ENCODE data around the gene ENO4.

ENO4 gene

GRCh38 chr10:116891208-116891607 is 41.9 kb downstream of the ENO4 start:
- H3K27ac ChIP-seq (ENCODE audit: low read depth, low read length) = no peak overlapping the region
- H3K36me3 ChIP-seq (ENCODE audit: control insufficient read depth, insufficient read depth, low read length) = no peaks in the 10 kb centered on the region
- no peaks in the 10 kb centered on the region for H3K9me3 ChIP-seq (ENCODE audit: control insufficient read depth, insufficient read depth, low read length)
- peaks cover 44% of the 10 kb centered on the region for H3K4me1 ChIP-seq (ENCODE audit: control insufficient read depth, insufficient read depth, low read length)
- H3K4me3 ChIP-seq (ENCODE audit: low read depth, low read length) = no peak overlapping the region
- H3K27me3 ChIP-seq (ENCODE audit: control insufficient read depth, insufficient read depth, low read length) = no peaks in the 10 kb centered on the region
- no peak overlapping the region for H3K9ac ChIP-seq (ENCODE audit: low read depth, low read length)

GRCh38 chr10:116892907-116893685 is 43.8 kb downstream of the ENO4 start:
- H3K36me3 ChIP-seq (ENCODE audit: control insufficient read depth, insufficient read depth, low read length) = no peaks in the 10 kb centered on the region
- H3K27me3 ChIP-seq (ENCODE audit: control insufficient read depth, insufficient read depth, low read length) = no peaks in the 10 kb centered on the region
- H3K27ac ChIP-seq (ENCODE audit: low read depth, low read length) = no peak overlapping the region
- H3K4me1 ChIP-seq (ENCODE audit: control insufficient read depth, insufficient read depth, low read length) = peaks cover 35% of the 10 kb centered on the region
- no peak overlapping the region for H3K9ac ChIP-seq (ENCODE audit: low read depth, low read length)
- no peak overlapping the region for H3K4me3 ChIP-seq (ENCODE audit: low read depth, low read length)
- no peaks in the 10 kb centered on the region for H3K9me3 ChIP-seq (ENCODE audit: control insufficient read depth, insufficient read depth, low read length)

GRCh38 chr10:116893686-116894037 is 44.4 kb downstream of the ENO4 start:
- H3K27me3 ChIP-seq (ENCODE audit: control insufficient read depth, insufficient read depth, low read length) = no peaks in the 10 kb centered on the region
- no peak overlapping the region for H3K9ac ChIP-seq (ENCODE audit: low read depth, low read length)
- no peaks in the 10 kb centered on the region for H3K9me3 ChIP-seq (ENCODE audit: control insufficient read depth, insufficient read depth, low read length)
- no peak overlapping the region for H3K4me3 ChIP-seq (ENCODE audit: low read depth, low read length)
- H3K36me3 ChIP-seq (ENCODE audit: control insufficient read depth, insufficient read depth, low read length) = no peaks in the 10 kb centered on the region
- H3K4me1 ChIP-seq (ENCODE audit: control insufficient read depth, insufficient read depth, low read length) = peaks cover 30% of the 10 kb centered on the region
- H3K27ac ChIP-seq (ENCODE audit: low read depth, low read length) = no peak overlapping the region

GRCh38 chr10:116899626-116900025 is 50.3 kb downstream of the ENO4 start:
- Histone ChIP-seq H3K27me3 (ENCODE audit: control insufficient read depth, insufficient read depth, low read length) (no peaks in the 10 kb centered on the region), H3K4me1 (ENCODE audit: control insufficient read depth, insufficient read depth, low read length) (peaks cover 4% of the 10 kb centered on the region), H3K27ac (ENCODE audit: low read depth, low read length) (no peak overlapping the region), H3K4me3 (ENCODE audit: low read depth, low read length) (no peak overlapping the region), H3K9me3 (ENCODE audit: control insufficient read depth, insufficient read depth, low read length) (no peaks in the 10 kb centered on the region), H3K9ac (ENCODE audit: low read depth, low read length) (no peak overlapping the region), H3K36me3 (ENCODE audit: control insufficient read depth, insufficient read depth, low read length) (peaks cover 6% of the 10 kb centered on the region; the same call in 1 of the 2 replicates)

GRCh38 chr10:116905845-116906210 is 56.5 kb downstream of the ENO4 start:
- H3K9ac ChIP-seq (ENCODE audit: low read depth, low read length) = no peak overlapping the region
- H3K27ac ChIP-seq (ENCODE audit: low read depth, low read length) = no peak overlapping the region
- H3K4me1 ChIP-seq (ENCODE audit: control insufficient read depth, insufficient read depth, low read length) = no peaks in the 10 kb centered on the region
- no peaks in the 10 kb centered on the region for H3K27me3 ChIP-seq (ENCODE audit: control insufficient read depth, insufficient read depth, low read length)
- H3K9me3 ChIP-seq (ENCODE audit: control insufficient read depth, insufficient read depth, low read length) = no peaks in the 10 kb centered on the region
- no peak overlapping the region for H3K4me3 ChIP-seq (ENCODE audit: low read depth, low read length)
- peaks cover 17% of the 10 kb centered on the region for H3K36me3 ChIP-seq (ENCODE audit: control insufficient read depth, insufficient read depth, low read length)

GRCh38 chr10:116907245-116907987 is 58.1 kb downstream of the ENO4 start:
- Histone ChIP-seq H3K36me3 (ENCODE audit: control insufficient read depth, insufficient read depth, low read length) (peaks cover 17% of the 10 kb centered on the region), H3K4me3 (ENCODE audit: low read depth, low read length) (no peak overlapping the region), H3K9me3 (ENCODE audit: control insufficient read depth, insufficient read depth, low read length) (no peaks in the 10 kb centered on the region), H3K9ac (ENCODE audit: low read depth, low read length) (no peak overlapping the region), H3K27ac (ENCODE audit: low read depth, low read length) (no peak overlapping the region), H3K4me1 (ENCODE audit: control insufficient read depth, insufficient read depth, low read length) (no peaks in the 10 kb centered on the region), H3K27me3 (ENCODE audit: control insufficient read depth, insufficient read depth, low read length) (no peaks in the 10 kb centered on the region)

GRCh38 chr10:116909307-116909706 is 60.0 kb downstream of the ENO4 start:
- H3K9me3 ChIP-seq (ENCODE audit: control insufficient read depth, insufficient read depth, low read length) = no peaks in the 10 kb centered on the region
- no peaks in the 10 kb centered on the region for H3K27me3 ChIP-seq (ENCODE audit: control insufficient read depth, insufficient read depth, low read length)
- H3K4me3 ChIP-seq (ENCODE audit: low read depth, low read length) = no peak overlapping the region
- H3K27ac ChIP-seq (ENCODE audit: low read depth, low read length) = no peak overlapping the region
- H3K9ac ChIP-seq (ENCODE audit: low read depth, low read length) = no peak overlapping the region
- peaks cover 15% of the 10 kb centered on the region for H3K36me3 ChIP-seq (ENCODE audit: control insufficient read depth, insufficient read depth, low read length)
- no peaks in the 10 kb centered on the region for H3K4me1 ChIP-seq (ENCODE audit: control insufficient read depth, insufficient read depth, low read length)

GRCh38 chr10:116910910-116911309 is 61.6 kb downstream of the ENO4 start:
- H3K9ac ChIP-seq (ENCODE audit: low read depth, low read length) = no peak overlapping the region
- H3K9me3 ChIP-seq (ENCODE audit: control insufficient read depth, insufficient read depth, low read length) = no peaks in the 10 kb centered on the region
- no peak overlapping the region for H3K27ac ChIP-seq (ENCODE audit: low read depth, low read length)
- H3K27me3 ChIP-seq (ENCODE audit: control insufficient read depth, insufficient read depth, low read length) = no peaks in the 10 kb centered on the region
- peaks cover 18% of the 10 kb centered on the region for H3K36me3 ChIP-seq (ENCODE audit: control insufficient read depth, insufficient read depth, low read length)
- H3K4me1 ChIP-seq (ENCODE audit: control insufficient read depth, insufficient read depth, low read length) = no peaks in the 10 kb centered on the region
- no peak overlapping the region for H3K4me3 ChIP-seq (ENCODE audit: low read depth, low read length)

GRCh38 chr10:116912162-116912561 is 62.9 kb downstream of the ENO4 start:
- no peaks in the 10 kb centered on the region for H3K9me3 ChIP-seq (ENCODE audit: control insufficient read depth, insufficient read depth, low read length)
- H3K27ac ChIP-seq (ENCODE audit: low read depth, low read length) = no peak overlapping the region
- no peak overlapping the region for H3K4me3 ChIP-seq (ENCODE audit: low read depth, low read length)
- no peak overlapping the region for H3K9ac ChIP-seq (ENCODE audit: low read depth, low read length)
- peaks cover 21% of the 10 kb centered on the region for H3K36me3 ChIP-seq (ENCODE audit: control insufficient read depth, insufficient read depth, low read length)
- no peaks in the 10 kb centered on the region for H3K27me3 ChIP-seq (ENCODE audit: control insufficient read depth, insufficient read depth, low read length)
- H3K4me1 ChIP-seq (ENCODE audit: control insufficient read depth, insufficient read depth, low read length) = no peaks in the 10 kb centered on the region

- Histone ChIP-seq H3K36me3 (ENCODE audit: control insufficient read depth, insufficient read depth, low read length) (peaks cover 17% of the 10 kb centered on the region), H3K9ac (ENCODE audit: low read depth, low read length) (no peak overlapping the region), H3K27me3 (ENCODE audit: control insufficient read depth, insufficient read depth, low read length) (no peaks in the 10 kb centered on the region), H3K4me3 (ENCODE audit: low read depth, low read length) (no peak overlapping the region), H3K27ac (ENCODE audit: low read depth, low read length) (no peak overlapping the region), H3K4me1 (ENCODE audit: control insufficient read depth, insufficient read depth, low read length) (peaks cover 9% of the 10 kb centered on the region; the same call in 1 of the 2 replicates), H3K9me3 (ENCODE audit: control insufficient read depth, insufficient read depth, low read length) (no peaks in the 10 kb centered on the region)
Observed at GRCh38 chr10:116913695-116914094, 64.4 kb downstream of the ENO4 start.

GRCh38 chr10:116915340-116915739 is 66.0 kb downstream of the ENO4 start:
- no peak overlapping the region for H3K9ac ChIP-seq (ENCODE audit: low read depth, low read length)
- H3K27ac ChIP-seq (ENCODE audit: low read depth, low read length) = no peak overlapping the region
- H3K27me3 ChIP-seq (ENCODE audit: control insufficient read depth, insufficient read depth, low read length) = no peaks in the 10 kb centered on the region
- H3K36me3 ChIP-seq (ENCODE audit: control insufficient read depth, insufficient read depth, low read length) = peaks cover 17% of the 10 kb centered on the region
- H3K9me3 ChIP-seq (ENCODE audit: control insufficient read depth, insufficient read depth, low read length) = no peaks in the 10 kb centered on the region
- H3K4me1 ChIP-seq (ENCODE audit: control insufficient read depth, insufficient read depth, low read length) = peaks cover 9% of the 10 kb centered on the region; the same call in 1 of the 2 replicates
- H3K4me3 ChIP-seq (ENCODE audit: low read depth, low read length) = no peak overlapping the region

Data from HUES48 (cell line).